Endothelial cell of umbilical vein (primary cell): Measurements from ENCODE around the gene LRRC10B. TPM values are rescaled to one million over a fixed set of nuclear protein-coding genes. Genes with fewer than 3 reads are reported as not detected.

Experiments
- BruUV-seq: library from RNA; stranded (reverse); fragments of 400-500 nt; replicated peaks from 2 replicates; lab custom pipeline; 2021; lab: Mats Ljungman, UMichigan
- CTCF ChIA-PET: fragments of 300-600, 350-600 bp; sonication (Branson Sonifier 250); formaldehyde crosslinking; loops from one replicate; lab custom pipeline; 2021; ENCODE audit warnings: antibody characterized with exemption, inconsistent platforms; lab: Charles Lee
- POLR2A ChIA-PET: fragments of 300-600, 350-600 bp; sonication (Branson Sonifier 250); formaldehyde crosslinking; loops from one replicate; lab custom pipeline; 2021; ENCODE audit warnings: antibody characterized with exemption, inconsistent platforms; lab: Charles Lee
- DNase-seq: peaks from one replicate; pipeline ENCODE4 v3.0.0-alpha.2; 2011; ENCODE audit warnings: low read depth, low spot score
- FAIRE-seq: peaks from 2 replicates; lab custom pipeline; 2011; peaks lifted over from hg19 to GRCh38; lab: Jason Lieb, UNC
- H2AFZ ChIP-seq: 2 replicates; pipeline ENCODE4 v1.6.0; 2012; ENCODE audit warnings: low read depth, low read length, control low read depth, inconsistent platforms
- H3K27ac ChIP-seq: 2 replicates; pipeline ENCODE4 v1.5.1; 2011; ENCODE audit warnings: low read depth, mild to moderate bottlenecking, control low read depth, low read length, moderate library complexity; ENCODE audit not compliant: insufficient read depth
- H3K27me3 ChIP-seq, 2 experiments: 2 replicates each; pipeline versions ENCODE4 v1.6.0 to v1.6.1; 2011; ENCODE audit warnings: low read length in 2 of 2, mixed read lengths in 1 of 2; ENCODE audit not compliant: control insufficient read depth in 2 of 2, insufficient read depth in 2 of 2
- H3K36me3 ChIP-seq, 2 experiments: 2 replicates in 1 of 2; 3 replicates in 1 of 2; pipeline ENCODE4 v1.5.1; 2011; ENCODE audit warnings: low read length in 2 of 2, mild to moderate bottlenecking in 1 of 2, moderate library complexity in 1 of 2; ENCODE audit not compliant: control insufficient read depth in 2 of 2, insufficient read depth in 2 of 2; ENCODE audit errors: extremely low read depth in 1 of 2
- H3K4me1 ChIP-seq: 3 replicates; pipeline ENCODE4 v1.5.1; 2011; ENCODE audit warnings: mild to moderate bottlenecking, low read length; ENCODE audit not compliant: control insufficient read depth, insufficient read depth; ENCODE audit errors: extremely low read depth
- H3K4me2 ChIP-seq: 2 replicates; pipeline ENCODE4 v1.6.1; 2011; ENCODE audit warnings: low read length, control low read depth, mixed read lengths; ENCODE audit not compliant: insufficient read depth
- H3K4me3 ChIP-seq, 3 experiments: fragments of 200-600 bp in 1 of 3; sonication (generic), shearing (Covaris generic) in 1 of 3; replicated peaks in 1 of 3; 2 replicates each; pipeline ENCODE4 v1.5.1; 2011 to 2016; ENCODE audit warnings: control low read depth in 3 of 3, low read length in 3 of 3, mild to moderate bottlenecking in 2 of 3, inconsistent platforms in 1 of 3, low read depth in 1 of 3, moderate library complexity in 1 of 3; ENCODE audit not compliant: insufficient read depth in 1 of 3
- H3K79me2 ChIP-seq: 2 replicates; pipeline ENCODE4 v1.6.0; 2012; ENCODE audit warnings: low read length, inconsistent platforms; ENCODE audit not compliant: control insufficient read depth, insufficient read depth
- H3K9ac ChIP-seq: replicated peaks from 2 replicates; pipeline ENCODE3; 2011; ENCODE audit warnings: low read length, control low read depth; ENCODE audit not compliant: insufficient read depth; ENCODE audit errors: extremely low read depth
- H3K9me1 ChIP-seq: replicated peaks from 3 replicates; pipeline ENCODE4 v1.6.0; 2011; ENCODE audit warnings: mild to moderate bottlenecking, low read length; ENCODE audit not compliant: control insufficient read depth, insufficient read depth; ENCODE audit errors: extremely low read depth
- H3K9me3 ChIP-seq: replicated peaks from 2 replicates; pipeline ENCODE4 v1.5.1; 2012; ENCODE audit warnings: low read length, inconsistent platforms; ENCODE audit not compliant: control insufficient read depth, insufficient read depth
- H4K20me1 ChIP-seq: replicated peaks from 2 replicates; pipeline ENCODE3; 2011; ENCODE audit warnings: mild to moderate bottlenecking, low read length; ENCODE audit not compliant: control insufficient read depth, insufficient read depth; ENCODE audit errors: extremely low read depth
- CTCF ChIP-seq, 2 donors: IDR thresholded peaks; 1 replicate in 1 of 2; 2 replicates in 1 of 2; pipeline ENCODE4 v1.5.1; 2011; ENCODE audit warnings: low read length in 2 of 2, mild to moderate bottlenecking in 2 of 2, moderate library complexity in 2 of 2, control low read depth in 1 of 2, inconsistent platforms in 1 of 2, low read depth in 1 of 2; ENCODE audit not compliant: insufficient read depth in 1 of 2; ENCODE audit errors: extremely low read depth in 1 of 2
- EZH2 ChIP-seq: IDR thresholded peaks from 2 replicates; pipeline ENCODE4 v1.6.1; 2012; ENCODE audit warnings: borderline replicate concordance, low read depth, mild to moderate bottlenecking, moderate library complexity, low read length, inconsistent platforms; ENCODE audit not compliant: severe bottlenecking
- FOS ChIP-seq: IDR thresholded peaks from 2 replicates; pipeline ENCODE4 v1.6.1; 2011; ENCODE audit warnings: mild to moderate bottlenecking, low read length, moderate library complexity, borderline replicate concordance; ENCODE audit not compliant: insufficient read depth
- GATA2 ChIP-seq: IDR thresholded peaks from 2 replicates; pipeline ENCODE4 v1.7.0; 2011; ENCODE audit warnings: low read depth, mild to moderate bottlenecking, moderate library complexity, mixed read lengths, low read length; ENCODE audit not compliant: insufficient read length, insufficient read depth
- JUN ChIP-seq: IDR thresholded peaks from 2 replicates; pipeline ENCODE4 v1.6.1; 2011; ENCODE audit warnings: borderline replicate concordance, low read depth; ENCODE audit not compliant: insufficient read length, insufficient read depth
- MAX ChIP-seq: IDR thresholded peaks from 2 replicates; pipeline ENCODE4 v1.6.1; 2011; ENCODE audit not compliant: insufficient read depth, insufficient read length
- MYC ChIP-seq: IDR thresholded peaks from one replicate; pipeline ENCODE4 v1.6.1; 2011; ENCODE audit warnings: mild to moderate bottlenecking, low read depth, low read length
- POLR2A ChIP-seq: IDR thresholded peaks from 2 replicates; pipeline ENCODE4 v1.6.1; 2012; ENCODE audit warnings: low read depth, mild to moderate bottlenecking, control low read depth, low read length
- POLR2AphosphoS5 ChIP-seq: IDR thresholded peaks from 2 replicates; pipeline ENCODE4 v1.6.1; 2012; ENCODE audit warnings: low read depth, mild to moderate bottlenecking, control low read depth, low read length, moderate library complexity; ENCODE audit not compliant: insufficient read depth
- dilution Hi-C: fragments of 300-500 bp; cut with MboI; formaldehyde crosslinking; loops from one replicate; pipeline ENCODE4 v1.15.0; 2019; ENCODE audit warnings: low sequenced_read_pairs; ENCODE audit not compliant: extremely low pct_ligation_motif_present
- intact Hi-C: fragments of 100-400 bp; cut with micrococcal nuclease; formaldehyde crosslinking; loops from one replicate; pipeline ENCODE4 v1.10.0; 2022
- polyA plus RNA-seq, 4 experiments: library from polyadenylated mRNA; depleted of rRNA in 3 of 4; stranded (reverse) in 3 of 4; unstranded in 1 of 4; fragments of >200 nt; gene quantifications; 2 replicates each; pipeline versions ENCODE4 v1.2.1 to v1.2.3, GENCODE V29; 2011 to 2012; ENCODE audit warnings: missing spikeins in 1 of 4
- total RNA-seq: library from RNA; stranded (reverse); gene quantifications from 2 replicates; pipeline ENCODE4 v1.2.3, GENCODE V29; 2021

Gene LRRC10B
- total and polyA plus RNA-seq, 2 donors (not counting 3 experiments of a cell fraction or from before 2014, with no cell fraction given) = not detected

GRCh38 chr11:61460474-61460881 is 48.1 kb upstream of the LRRC10B start:
- Histone ChIP-seq H3K4me2 (no peak overlapping the region), H3K4me1 (no peaks in the 10 kb centered on the region), H3K4me3 (no peak overlapping the region), H3K36me3 (peaks cover 0 to under 1% of the 10 kb centered on the region in 2 experiments), H4K20me1 (no peaks in the 10 kb centered on the region), H3K9me1 (no peaks in the 10 kb centered on the region), H2AFZ (no peak overlapping the region), H3K9me3 (no peaks in the 10 kb centered on the region), H3K27me3 (no peaks in the 10 kb centered on the region), H3K9ac (no peak overlapping the region), H3K27ac (no peak overlapping the region), H3K79me2 (no peaks in the 10 kb centered on the region)
- no peak for TF ChIP-seq JUN
- no peak for TF ChIP-seq FOS
- TF ChIP-seq GATA2 = no peak
- no peak for TF ChIP-seq EZH2
- no peak for TF ChIP-seq POLR2AphosphoS5
- TF ChIP-seq CTCF (IDR thresholded peaks at IDR 0.05; ENCODE audit: extremely low read depth in 1 of 2, insufficient read depth in 1 of 2, low read depth in 1 of 2, low read length in 2 of 2) = no peak
- TF ChIP-seq MAX = no peak
- no peak for TF ChIP-seq MYC
- no peak for TF ChIP-seq POLR2A
- DNase-seq (no peak), FAIRE-seq (no peak)
- BruUV-seq = no TSS peak
- POLR2A ChIA-PET = no interaction called here
- dilution Hi-C loops = no loop called here
- intact Hi-C loops = no loop called here
- CTCF ChIA-PET = interaction anchor here (1.1 kb wide), 1 partner anchor 57 kb away, joined by 3 read pairs; no protein-coding TSS in a partner anchor
